Measurements from ENCODE around the gene BARHL1. TPM values are rescaled to one million over a fixed set of nuclear protein-coding genes. Genes with fewer than 3 reads are reported as not detected.

The BARHL1 gene
- total and polyA plus RNA-seq, 2 experiments from 2014 or later: not detected

- no peaks in the 10 kb centered on the region for H3K9me3 Mint-ChIP-seq
- H3K4me1 Mint-ChIP-seq: peaks cover 29% of the 10 kb centered on the region
- Histone ChIP-seq H3K27me3 (ENCODE audit: insufficient read depth) (no peaks in the 10 kb centered on the region), H3K4me1 (ENCODE audit: insufficient read depth) (no peaks in the 10 kb centered on the region; the same call in 1 of the 2 replicates), H4K20me1 (replicated peaks; ENCODE audit: insufficient read depth) (no peaks in the 10 kb centered on the region), H3K4me2 (no peak overlapping the region), H3K4me3 (no peak overlapping the region), H3K79me2 (replicated peaks; ENCODE audit: insufficient read depth) (no peaks in the 10 kb centered on the region), H3K9me2 (ENCODE audit: insufficient read depth) (no peaks in the 10 kb centered on the region), H3F3A (replicated peaks; ENCODE audit: low read depth) (no peaks in the 10 kb centered on the region), H3K27ac (ENCODE audit: low read depth) (no peak overlapping the region), H2AFZ (no peak overlapping the region), H3K36me3 (ENCODE audit: insufficient read depth) (no peaks in the 10 kb centered on the region)
- no peak for ATAC-seq
- no peak overlapping the region for H3K27ac Mint-ChIP-seq
- H3K4me3 Mint-ChIP-seq: no peak overlapping the region
- TF ChIP-seq EZH2 (IDR thresholded peaks at IDR 0.05; ENCODE audit: low read depth, unreplicated experiment) (no peak), ETS1 (IDR thresholded peaks at IDR 0.05) (no peak), CREB1 (CRISPR knock-in tag; IDR thresholded peaks at IDR 0.05; ENCODE audit: low read depth) (no peak), CTCF (conservative IDR thresholded peaks at IDR 0.05; ENCODE audit: low read depth in 2 of 2) (no peak), POLR2AphosphoS5 (IDR thresholded peaks at IDR 0.05; ENCODE audit: low read depth) (no peak), REST (IDR thresholded peaks at IDR 0.05; ENCODE audit: unreplicated experiment) (no peak), ZNF114 (CRISPR knock-in tag; IDR thresholded peaks at IDR 0.05) (no peak), ZNF331 (CRISPR knock-in tag; IDR thresholded peaks at IDR 0.05; ENCODE audit: low read depth) (no peak), NANOG (IDR thresholded peaks at IDR 0.05; ENCODE audit: borderline replicate concordance) (no peak), STAT1 (IDR thresholded peaks at IDR 0.05; ENCODE audit: unreplicated experiment) (no peak), ZNF462 (CRISPR knock-in tag; IDR thresholded peaks at IDR 0.05) (no peak), EZH2phosphoT487 (IDR thresholded peaks at IDR 0.05; ENCODE audit: unreplicated experiment) (no peak), JUNB (IDR thresholded peaks at IDR 0.05; ENCODE audit: unreplicated experiment) (no peak)
- no peaks in the 10 kb centered on the region for H3K36me3 Mint-ChIP-seq (ENCODE audit: low read depth)
- peaks cover 4% of the 10 kb centered on the region for H3K27me3 Mint-ChIP-seq (ENCODE audit: insufficient read depth, low read depth, poor library complexity)
- no peak for DNase-seq (ENCODE audit: low spot score)
These were observed 30.9 kb upstream of the BARHL1 start for GRCh38 chr9:132551556-132551955.
